ENCODE results near the gene DCAF5.

DNA sequence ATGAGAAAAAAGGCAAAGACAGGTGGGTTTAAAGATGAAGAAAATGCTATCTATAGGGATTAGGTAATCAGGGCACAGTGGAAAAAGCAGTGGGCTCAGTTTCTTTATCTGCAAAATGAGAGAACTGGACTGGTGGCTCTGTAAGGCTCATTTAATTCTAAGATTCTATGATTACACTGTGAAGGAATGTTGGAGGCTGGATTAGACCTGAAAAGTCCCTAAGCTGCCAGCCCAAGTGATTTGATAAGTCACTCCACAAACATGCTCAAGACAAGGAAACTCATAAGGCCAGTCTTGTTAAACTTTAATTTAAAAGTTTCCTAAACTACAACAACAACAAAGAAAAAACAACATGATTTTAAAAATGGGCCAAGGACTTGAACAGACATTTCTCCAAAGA, 75.1 kb downstream of the DCAF5 start:
- TF ChIP-seq CTCF (IDR thresholded peaks at IDR 0.05) (no peak), POLR2A (IDR thresholded peaks at IDR 0.05) (no peak)
